Measurements from ENCODE around the gene TCERG1L.

- no peak for TF ChIP-seq POLR2A (IDR thresholded peaks at IDR 0.05)
- no peak for TF ChIP-seq CTCF (IDR thresholded peaks at IDR 0.05)
Observed at GRCh38 chr10:131154306-131155025, 157.1 kb downstream of the TCERG1L start.

All from stomach (tissue), 4 donors.